IMR-90 (cell line): Measurements from ENCODE around the gene NDUFAF4. TPM values are rescaled to one million over a fixed set of nuclear protein-coding genes. Genes with fewer than 3 reads are reported as not detected.

Experiments
- ATAC-seq: fragments of 200-7000 bp; cut with Tn5 transposase; 2 replicates; pipeline ENCODE4 v1.9.1; 2020; ENCODE audit warnings: low read depth, mild to moderate bottlenecking, moderate library complexity
- BruUV-seq: library from RNA; stranded (reverse); fragments of 400-500 nt; replicated peaks from 2 replicates; lab custom pipeline; 2021; lab: Mats Ljungman, UMichigan
- CTCF ChIA-PET: fragments of 300-600 bp; formaldehyde crosslinking; extraction: SDS; loops from one replicate; lab custom pipeline; 2021; ENCODE audit warnings: antibody characterized with exemption; lab: Yijun Ruan, JAX
- POLR2A ChIA-PET: fragments of 300-600 bp; sonication (Branson Sonifier 250); formaldehyde crosslinking; loops from one replicate; lab custom pipeline; 2022; ENCODE audit warnings: antibody characterized with exemption; ENCODE audit not compliant: unreplicated experiment; lab: Charles Lee
- DNase-seq: peaks from one replicate; pipeline ENCODE4 v3.0.0; 2013
- H2AFZ ChIP-seq: replicated peaks from 2 replicates; pipeline ENCODE3; 2013; ENCODE audit warnings: low read length, mild to moderate bottlenecking; ENCODE audit not compliant: poor library complexity
- H2AK5ac ChIP-seq: 2 replicates; pipeline ENCODE4 v1.6.1; 2013; ENCODE audit warnings: low read depth, low read length, inconsistent platforms
- H2AK9ac ChIP-seq: replicated peaks from 2 replicates; pipeline ENCODE3; 2013; ENCODE audit warnings: mild to moderate bottlenecking, low read depth, low read length, moderate library complexity; ENCODE audit not compliant: poor library complexity
- H2BK120ac ChIP-seq: 2 replicates; pipeline ENCODE4 v1.6.1; 2013; ENCODE audit warnings: low read depth, low read length, inconsistent platforms
- H2BK15ac ChIP-seq: 3 replicates; pipeline ENCODE4 v1.6.1; 2013; ENCODE audit warnings: low read depth, low read length, inconsistent platforms
- H2BK20ac ChIP-seq: 2 replicates; pipeline ENCODE4 v1.6.1; 2013; ENCODE audit warnings: low read depth, mild to moderate bottlenecking, inconsistent platforms, low read length, moderate library complexity
- H2BK5ac ChIP-seq: 2 replicates; pipeline ENCODE4 v1.6.1; 2013; ENCODE audit warnings: mild to moderate bottlenecking, low read depth, low read length, inconsistent platforms; ENCODE audit not compliant: poor library complexity, severe bottlenecking
- H3K14ac ChIP-seq: replicated peaks from 2 replicates; pipeline ENCODE4 v1.6.1; 2013; ENCODE audit warnings: low read depth, low read length, inconsistent platforms
- H3K18ac ChIP-seq: 2 replicates; pipeline ENCODE4 v1.6.1; 2013; ENCODE audit warnings: low read depth, low read length, control low read depth
- H3K23ac ChIP-seq: 2 replicates; pipeline ENCODE4 v1.6.1; 2013; ENCODE audit warnings: low read depth, low read length, inconsistent platforms
- H3K27ac ChIP-seq: 2 replicates; pipeline ENCODE4 v1.5.1; 2013; ENCODE audit warnings: mild to moderate bottlenecking, control low read depth, low read length; ENCODE audit not compliant: insufficient read depth
- H3K27me3 ChIP-seq: 2 replicates; pipeline ENCODE4 v1.6.1; 2013; ENCODE audit warnings: low read length; ENCODE audit not compliant: control insufficient read depth, insufficient read depth
- H3K36me3 ChIP-seq: 2 replicates; pipeline ENCODE4 v1.6.1; 2013; ENCODE audit warnings: low read length, mixed read lengths; ENCODE audit not compliant: control insufficient read depth, insufficient read depth
- H3K4ac ChIP-seq: 2 replicates; pipeline ENCODE4 v1.6.1; 2013; ENCODE audit warnings: low read depth, low read length, inconsistent platforms
- H3K4me1 ChIP-seq: 2 replicates; pipeline ENCODE4 v1.6.1; 2013; ENCODE audit warnings: low read length, mixed read lengths; ENCODE audit not compliant: control insufficient read depth, insufficient read depth
- H3K4me2 ChIP-seq: 2 replicates; pipeline ENCODE4 v1.6.1; 2013; ENCODE audit warnings: low read depth, mild to moderate bottlenecking, control low read depth, low read length, moderate library complexity
- H3K4me3 ChIP-seq: 2 replicates; pipeline ENCODE4 v1.5.1; 2013; ENCODE audit warnings: low read depth, mild to moderate bottlenecking, control low read depth, low read length, moderate library complexity; ENCODE audit not compliant: insufficient read depth
- H3K56ac ChIP-seq: 2 replicates; pipeline ENCODE4 v1.6.1; 2013; ENCODE audit warnings: low read length, inconsistent platforms; ENCODE audit not compliant: insufficient read depth; ENCODE audit errors: extremely low read depth
- H3K79me1 ChIP-seq, 2 experiments: 2 replicates each; pipeline ENCODE4 v1.6.1; 2013; ENCODE audit warnings: low read length in 2 of 2, inconsistent platforms in 1 of 2, low read depth in 1 of 2
- H3K9ac ChIP-seq: 2 replicates; pipeline ENCODE4 v1.6.1; 2013; ENCODE audit warnings: low read depth, low read length, control low read depth
- H3K9me1 ChIP-seq: 2 replicates; pipeline ENCODE4 v1.6.1; 2013; ENCODE audit warnings: low read length, inconsistent platforms; ENCODE audit not compliant: insufficient read depth
- H3K9me3 ChIP-seq: 2 replicates; pipeline ENCODE4 v1.6.1; 2013; ENCODE audit warnings: low read length; ENCODE audit not compliant: control insufficient read depth, insufficient read depth
- H4K20me1 ChIP-seq: 2 replicates; pipeline ENCODE4 v1.6.1; 2013; ENCODE audit warnings: low read length, inconsistent platforms; ENCODE audit not compliant: insufficient read depth
- H4K5ac ChIP-seq: 2 replicates; pipeline ENCODE4 v1.6.1; 2013; ENCODE audit warnings: mild to moderate bottlenecking, low read depth, low read length, control low read depth
- H4K8ac ChIP-seq, 2 experiments: 2 replicates each; pipeline ENCODE4 v1.6.1; 2013; ENCODE audit warnings: low read depth in 2 of 2, low read length in 2 of 2, control low read depth in 1 of 2, inconsistent platforms in 1 of 2
- H4K91ac ChIP-seq: 2 replicates; pipeline ENCODE4 v1.6.1; 2013; ENCODE audit warnings: low read depth, low read length, inconsistent platforms; ENCODE audit not compliant: insufficient read depth
- CHD1 ChIP-seq: IDR thresholded peaks from 2 replicates; pipeline ENCODE4 v1.6.1; 2012; ENCODE audit warnings: low read depth, low read length, improper control_type of control experiment
- FOS ChIP-seq: fragments of 150-350 bp; IDR thresholded peaks from 2 replicates; pipeline ENCODE4 v1.6.1; 2016; ENCODE audit warnings: low read depth, low read length
- MAFK ChIP-seq: IDR thresholded peaks from 2 replicates; pipeline ENCODE4 v1.6.1; 2012; ENCODE audit warnings: low read depth, low read length, improper control_type of control experiment
- MAZ ChIP-seq: IDR thresholded peaks from 2 replicates; pipeline ENCODE4 v1.6.1; 2012; ENCODE audit warnings: low read depth, mild to moderate bottlenecking, low read length, improper control_type of control experiment, moderate library complexity, borderline replicate concordance
- MXI1 ChIP-seq: IDR thresholded peaks from 2 replicates; pipeline ENCODE4 v1.6.1; 2012; ENCODE audit warnings: low read depth, mild to moderate bottlenecking, low read length, moderate library complexity, borderline replicate concordance
- NFE2L2 ChIP-seq: fragments of 150-350 bp; IDR thresholded peaks from 2 replicates; pipeline ENCODE4 v1.6.1; 2016; ENCODE audit warnings: low read depth, mild to moderate bottlenecking, low read length
- RCOR1 ChIP-seq: IDR thresholded peaks from 2 replicates; pipeline ENCODE4 v1.6.1; 2012; ENCODE audit warnings: mild to moderate bottlenecking, low read length, improper control_type of control experiment; ENCODE audit not compliant: insufficient replicate concordance
- WGBS, 2 experiments: methylation state at CpG; one replicate each; pipeline versions ENCODE4 v1.1.5 to v1.1.7; 2013; ENCODE audit warnings: missing lambda C conversion rate in 2 of 2; ENCODE audit not compliant: insufficient read length in 1 of 2; ENCODE audit errors: extremely low coverage in 2 of 2; 5-methylcytosine and 5-hydroxymethylcytosine counted together
- dilution Hi-C: fragments of 300-500 bp; cut with HindIII; formaldehyde crosslinking; loops from one replicate; pipeline ENCODE4 v1.14.3; 2018; ENCODE audit warnings: low sequenced_read_pairs; ENCODE audit not compliant: unreplicated experiment
- in situ Hi-C: fragments of 300-500 bp; cut with MboI; formaldehyde crosslinking; loops from 3 replicates; pipeline ENCODE4 v1.14.3; 2019; ENCODE audit warnings: low sequenced_read_pairs, inconsistent platforms, mixed read lengths
- intact Hi-C: fragments of 100-400 bp; cut with micrococcal nuclease; formaldehyde crosslinking; loops from 2 replicates; pipeline ENCODE4 v1.10.0; 2022
- polyA plus RNA-seq, 3 experiments: library from polyadenylated mRNA; depleted of rRNA; stranded (reverse); fragments of >200 nt; gene quantifications; 2 replicates each; pipeline ENCODE4 v1.2.3, GENCODE V29; 2012; ENCODE audit warnings: low replicate concordance in 1 of 3
- total RNA-seq: library from RNA; depleted of rRNA; stranded (reverse); fragments of >200 nt; gene quantifications from 2 replicates; pipeline ENCODE4 v1.2.3, GENCODE V29; 2012

The NDUFAF4 gene
- total and polyA plus RNA-seq, 2 of the 4 experiments (the other 2 are of a cell fraction), result 6.3 to 13.4 TPM

- Histone ChIP-seq H2BK15ac (no peak overlapping the region), H2BK20ac (no peak overlapping the region), H2AK5ac (no peak overlapping the region), H3K27ac (no peak overlapping the region), H3K36me3 (no peaks in the 10 kb centered on the region), H4K5ac (no peak overlapping the region), H2BK120ac (no peak overlapping the region), H4K20me1 (no peaks in the 10 kb centered on the region), H3K9me1 (no peaks in the 10 kb centered on the region), H3K9ac (no peak overlapping the region), H4K91ac (no peak overlapping the region), H3K4me1 (no peaks in the 10 kb centered on the region), H3K18ac (no peak overlapping the region), H3K4me3 (no peak overlapping the region), H4K8ac (no peak overlapping the region), H2AK9ac (no peak overlapping the region), H3K9me3 (no peaks in the 10 kb centered on the region), H3K23ac (no peak overlapping the region), H3K4ac (no peak overlapping the region), H3K4me2 (no peak overlapping the region), H3K27me3 (peaks cover 30% of the 10 kb centered on the region), H3K79me1 (no peaks in the 10 kb centered on the region), H2BK5ac (no peak overlapping the region), H3K56ac (no peak overlapping the region), H2AFZ (no peak overlapping the region), H3K14ac (no peak overlapping the region)
- no TSS peak for BruUV-seq
- no peak for TF ChIP-seq NFE2L2
- no peak for TF ChIP-seq MXI1
- TF ChIP-seq FOS, result no peak
- TF ChIP-seq MAFK, result no peak
- TF ChIP-seq RCOR1, result no peak
- TF ChIP-seq MAZ, result no peak
- no peak for TF ChIP-seq CHD1
- POLR2A ChIA-PET, result no interaction called here
- dilution Hi-C loops (no loop called here), in situ Hi-C loops (no loop called here), intact Hi-C loops (no loop called here)
- CTCF ChIA-PET, result interaction anchor here (1.1 kb wide), 1 partner anchor 27 kb away, joined by 4 read pairs; no protein-coding TSS in a partner anchor
- ATAC-seq, result no peak
- no peak for DNase-seq
- WGBS, 2 experiments, result no CpG with 5 or more reads among the region's 3 CpGs
Observed at GRCh38 chr6:96926425-96926824, 28.7 kb upstream of the NDUFAF4 start.
